Parathyroid adenoma (tissue), 2 donors: ENCODE results near the gene COL10A1.

Experiments
- H2AFZ ChIP-seq: fragments of 300-600 bp; sonication (generic); one replicate; pipeline ENCODE4 v1.7.0; 2017; ENCODE audit warnings: antibody characterized with exemption, mild to moderate bottlenecking
- H3K27ac ChIP-seq: fragments of 300-600 bp; sonication (generic); one replicate; pipeline ENCODE4 v1.7.0; 2017
- H3K27me3 ChIP-seq: fragments of 300-600 bp; sonication (generic); one replicate; pipeline ENCODE4 v1.7.0; 2017; ENCODE audit warnings: low read length; ENCODE audit not compliant: control insufficient read depth, insufficient read depth
- H3K36me3 ChIP-seq: fragments of 300-600 bp; sonication (generic); one replicate; pipeline ENCODE4 v1.7.0; 2017; ENCODE audit warnings: low read length; ENCODE audit not compliant: control insufficient read depth, insufficient read depth
- H3K4me1 ChIP-seq: fragments of 300-600 bp; sonication (generic); one replicate; pipeline ENCODE4 v1.7.0; 2017; ENCODE audit warnings: control low read depth
- H3K4me2 ChIP-seq: fragments of 300-600 bp; sonication (generic); one replicate; pipeline ENCODE4 v1.7.0; 2017; ENCODE audit warnings: low read length
- H3K4me3 ChIP-seq: fragments of 300-600 bp; sonication (generic); one replicate; pipeline ENCODE4 v1.7.0; 2017; ENCODE audit warnings: low read depth, low read length
- H3K79me2 ChIP-seq: fragments of 300-600 bp; sonication (generic); one replicate; pipeline ENCODE4 v1.7.0; 2017; ENCODE audit warnings: control low read depth
- H3K9ac ChIP-seq: fragments of 300-600 bp; sonication (generic); one replicate; pipeline ENCODE4 v1.7.0; 2017; ENCODE audit warnings: mild to moderate bottlenecking
- H3K9me3 ChIP-seq: fragments of 300-600 bp; sonication (generic); one replicate; pipeline ENCODE4 v1.7.0; 2017; ENCODE audit warnings: low read length; ENCODE audit not compliant: control insufficient read depth
- CTCF ChIP-seq: fragments of 300-600 bp; sonication (generic); IDR thresholded peaks from one replicate; pipeline ENCODE4 v1.7.0; 2017; ENCODE audit warnings: antibody characterized with exemption, mild to moderate bottlenecking
- donor health status: primary hyperparathyroidism.

The COL10A1 gene

GRCh38 chr6:116133453-116133852 is 7.5 kb upstream of the COL10A1 start:
- Histone ChIP-seq H3K27me3 (no peaks in the 10 kb centered on the region), H3K4me1 (no peaks in the 10 kb centered on the region), H3K9ac (no peak overlapping the region), H3K36me3 (no peaks in the 10 kb centered on the region), H3K4me2 (no peak overlapping the region), H3K9me3 (no peaks in the 10 kb centered on the region), H3K27ac (no peak overlapping the region), H3K79me2 (no peaks in the 10 kb centered on the region), H3K4me3 (no peak overlapping the region), H2AFZ (no peak overlapping the region)
- TF ChIP-seq CTCF: no peak

GRCh38 chr6:116127771-116128493 is 2.0 kb upstream of the COL10A1 start:
- no peaks in the 10 kb centered on the region for H3K79me2 ChIP-seq
- H3K4me1 ChIP-seq: no peaks in the 10 kb centered on the region
- H3K9me3 ChIP-seq: no peaks in the 10 kb centered on the region
- no peaks in the 10 kb centered on the region for H3K36me3 ChIP-seq
- no peak overlapping the region for H3K4me3 ChIP-seq
- no peak for TF ChIP-seq CTCF
- no peak overlapping the region for H3K27ac ChIP-seq
- H3K9ac ChIP-seq: no peak overlapping the region
- H2AFZ ChIP-seq: no peak overlapping the region
- H3K27me3 ChIP-seq: no peaks in the 10 kb centered on the region
- H3K4me2 ChIP-seq: no peak overlapping the region

GRCh38 chr6:116120430-116120829 is 5.5 kb downstream of the COL10A1 start:
- H3K4me3 ChIP-seq: no peak overlapping the region
- no peak overlapping the region for H2AFZ ChIP-seq
- no peaks in the 10 kb centered on the region for H3K9me3 ChIP-seq
- no peaks in the 10 kb centered on the region for H3K4me1 ChIP-seq
- H3K36me3 ChIP-seq: no peaks in the 10 kb centered on the region
- TF ChIP-seq CTCF: no peak
- no peak overlapping the region for H3K4me2 ChIP-seq
- H3K9ac ChIP-seq: no peak overlapping the region
- no peaks in the 10 kb centered on the region for H3K79me2 ChIP-seq
- no peaks in the 10 kb centered on the region for H3K27me3 ChIP-seq
- H3K27ac ChIP-seq: no peak overlapping the region

- Histone ChIP-seq H3K9me3 (no peaks in the 10 kb centered on the region), H3K27ac (no peak overlapping the region), H3K36me3 (no peaks in the 10 kb centered on the region), H3K27me3 (no peaks in the 10 kb centered on the region), H3K4me3 (no peak overlapping the region), H3K79me2 (no peaks in the 10 kb centered on the region), H3K4me2 (no peak overlapping the region), H2AFZ (no peak overlapping the region), H3K9ac (no peak overlapping the region), H3K4me1 (no peaks in the 10 kb centered on the region)
- TF ChIP-seq CTCF: no peak
These were observed 7.3 kb downstream of the COL10A1 start for GRCh38 chr6:116118608-116119007.

GRCh38 chr6:116115781-116116180 is 10.2 kb downstream of the COL10A1 start:
- Histone ChIP-seq H3K4me2 (no peak overlapping the region), H3K36me3 (no peaks in the 10 kb centered on the region), H3K27ac (no peak overlapping the region), H2AFZ (no peak overlapping the region), H3K27me3 (no peaks in the 10 kb centered on the region), H3K4me3 (no peak overlapping the region), H3K79me2 (no peaks in the 10 kb centered on the region), H3K9ac (no peak overlapping the region), H3K4me1 (no peaks in the 10 kb centered on the region), H3K9me3 (no peaks in the 10 kb centered on the region)
- TF ChIP-seq CTCF: peak; percentile 21
